NCI-H2107 treated with DMSO at 0.1 percent for 48 hours (cell line): ENCODE results near the gene DPP6.

Experiments used
- DNase-seq: peaks from one replicate; lab custom pipeline; 2025; ENCODE audit not compliant: unreplicated experiment; lab: John Stamatoyannopoulos, UW

The DPP6 gene

DNA sequence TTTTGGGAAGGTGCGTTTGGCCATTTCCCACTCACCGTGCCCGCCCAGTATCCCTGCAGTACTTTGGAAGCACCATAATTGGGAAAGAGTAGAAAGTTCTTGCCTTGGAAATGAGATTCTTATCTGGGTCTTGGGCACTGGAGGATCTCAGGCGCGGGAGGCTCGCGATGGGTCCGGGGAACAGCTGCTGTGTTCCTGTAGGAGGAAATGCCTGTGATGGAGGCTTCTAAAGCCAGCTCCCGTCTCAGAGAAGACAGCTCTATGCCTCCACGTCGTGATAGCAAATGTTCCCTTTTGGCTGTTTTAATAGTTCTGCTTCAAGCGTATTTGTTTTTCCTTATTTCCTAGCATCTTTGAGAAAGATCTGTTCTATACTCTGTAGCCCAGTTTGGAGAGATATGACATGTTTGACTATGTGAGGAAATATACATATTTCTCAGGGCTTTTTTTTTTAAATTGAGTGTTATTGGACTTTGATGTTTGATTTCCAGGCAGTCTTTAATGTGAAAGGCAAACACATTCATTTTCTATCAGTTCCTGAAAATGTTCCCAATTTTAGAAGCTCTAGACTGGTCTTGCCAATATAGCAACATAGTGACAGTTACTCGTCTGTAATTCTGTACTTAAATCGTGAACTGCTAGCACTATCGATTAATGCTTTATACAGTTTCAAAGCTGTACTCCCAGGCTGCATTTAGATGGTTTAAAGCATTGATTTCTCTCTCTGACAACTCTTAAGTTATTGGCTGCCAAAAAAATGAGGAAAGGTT, 280.8 kb downstream of the DPP6 start:
- no peak for DNase-seq

- DNase-seq: no peak
Observed at GRCh38 chr7:154336295-154336694, 284.1 kb downstream of the DPP6 start.

DNA sequence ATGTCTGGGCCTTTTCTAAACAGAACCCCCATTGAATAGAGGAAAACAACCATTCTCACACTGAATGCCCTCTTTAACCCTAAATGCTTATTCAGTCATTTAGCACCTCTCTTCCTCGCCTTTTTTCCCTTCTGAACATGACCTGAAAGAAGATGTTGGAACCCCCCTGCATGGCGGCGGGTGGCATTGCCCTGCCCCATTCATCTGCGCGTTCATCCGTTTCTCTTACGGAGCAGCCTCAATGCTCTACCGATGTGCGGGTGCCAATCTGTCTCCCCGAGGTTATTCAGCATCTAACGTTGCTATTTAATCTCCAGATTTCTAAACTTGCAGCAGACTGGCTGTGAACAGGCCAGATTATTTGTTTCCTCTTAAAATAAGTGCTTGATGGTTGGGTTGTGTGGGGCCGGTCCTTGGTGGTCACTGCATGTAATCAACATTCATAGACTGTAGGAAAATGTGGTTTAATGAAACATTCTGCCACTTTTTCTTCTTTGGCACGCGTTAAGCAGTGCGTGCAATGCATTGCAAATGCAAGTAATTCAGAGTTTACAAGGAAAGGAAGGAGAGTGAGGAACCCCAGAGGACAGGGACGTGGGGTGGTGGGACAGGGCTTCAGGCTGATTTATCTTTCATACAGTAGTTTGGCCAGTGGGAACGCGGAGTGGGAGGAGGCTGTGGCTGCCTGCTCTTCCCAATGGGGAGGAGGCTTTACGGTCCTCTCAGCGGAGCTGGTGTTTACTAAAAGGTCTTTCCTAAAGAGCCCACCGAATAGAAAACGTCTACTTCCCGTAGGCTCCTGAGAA, 286.7 kb downstream of the DPP6 start:
- no peak for DNase-seq

GRCh38 chr7:154342971-154343633, 290.9 kb downstream of the DPP6 start:
- no peak for DNase-seq

GRCh38 chr7:154343778-154344412, 291.7 kb downstream of the DPP6 start:
- no peak for DNase-seq

- DNase-seq: no peak
Observed at GRCh38 chr7:154345093-154345492, 292.9 kb downstream of the DPP6 start.

- DNase-seq: peak; percentile 96
Observed at GRCh38 chr7:154347700-154348266, 295.6 kb downstream of the DPP6 start.

DNA sequence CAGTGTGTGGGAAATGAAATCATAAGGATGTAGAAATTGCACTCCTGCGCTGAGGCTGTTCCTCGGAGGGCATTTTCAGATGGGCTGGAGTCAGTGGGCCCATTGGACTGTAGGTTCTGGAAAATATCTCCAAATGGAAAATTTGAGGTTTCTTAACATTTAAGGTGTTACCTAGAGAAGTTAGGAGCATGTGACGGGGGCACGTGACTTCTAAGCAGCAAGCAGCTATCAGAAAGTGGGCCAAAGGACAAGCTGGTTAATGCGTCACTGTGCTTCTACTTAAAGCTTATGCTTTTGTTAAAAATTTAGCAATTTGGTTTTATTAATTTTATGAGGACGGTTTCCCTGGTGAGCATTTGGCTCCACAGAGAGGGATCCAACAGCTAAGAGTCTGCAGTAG, 298.7 kb downstream of the DPP6 start:
- DNase-seq: no peak

GRCh38 chr7:154353355-154353767, 301.2 kb downstream of the DPP6 start:
- no peak for DNase-seq

DNA sequence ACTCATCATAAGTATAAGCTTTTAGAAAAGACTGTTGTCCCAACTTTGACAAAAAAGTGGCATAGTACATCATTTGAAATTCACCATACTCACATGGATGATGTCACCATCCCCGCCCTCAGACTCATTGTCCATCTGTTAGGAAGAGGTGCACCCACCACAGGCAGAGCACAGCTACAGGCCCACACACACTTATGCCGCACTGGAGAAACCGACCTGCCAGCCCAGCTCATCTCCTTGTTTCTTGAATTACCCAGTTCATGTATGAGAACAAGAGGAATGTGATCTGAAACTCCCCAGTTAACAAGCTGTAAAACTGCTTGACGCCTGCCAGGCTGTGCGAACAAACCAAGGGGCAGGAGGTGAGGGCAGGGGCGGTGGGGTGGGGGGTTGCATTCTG, 312.0 kb downstream of the DPP6 start:
- no peak for DNase-seq

DNA sequence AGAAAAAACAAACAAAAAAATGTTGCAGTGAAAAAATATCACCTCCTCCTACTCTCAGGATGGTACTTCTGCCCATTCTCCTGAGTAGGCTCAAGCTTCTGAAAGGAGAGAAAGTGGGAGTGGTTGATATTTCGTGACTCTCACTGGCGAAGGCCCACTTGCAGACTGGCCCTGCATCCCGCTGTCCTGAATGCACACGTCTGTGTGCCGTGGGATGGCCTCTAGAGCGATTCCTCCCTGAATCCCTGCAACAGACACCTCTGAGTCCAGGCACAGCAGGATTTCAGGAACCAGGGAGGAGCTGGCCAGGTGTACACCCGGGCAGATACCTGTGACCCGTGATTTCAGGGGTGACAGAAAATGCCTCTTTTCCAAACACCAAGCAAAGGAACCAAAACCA, 319.2 kb downstream of the DPP6 start:
- DNase-seq: no peak

DNA sequence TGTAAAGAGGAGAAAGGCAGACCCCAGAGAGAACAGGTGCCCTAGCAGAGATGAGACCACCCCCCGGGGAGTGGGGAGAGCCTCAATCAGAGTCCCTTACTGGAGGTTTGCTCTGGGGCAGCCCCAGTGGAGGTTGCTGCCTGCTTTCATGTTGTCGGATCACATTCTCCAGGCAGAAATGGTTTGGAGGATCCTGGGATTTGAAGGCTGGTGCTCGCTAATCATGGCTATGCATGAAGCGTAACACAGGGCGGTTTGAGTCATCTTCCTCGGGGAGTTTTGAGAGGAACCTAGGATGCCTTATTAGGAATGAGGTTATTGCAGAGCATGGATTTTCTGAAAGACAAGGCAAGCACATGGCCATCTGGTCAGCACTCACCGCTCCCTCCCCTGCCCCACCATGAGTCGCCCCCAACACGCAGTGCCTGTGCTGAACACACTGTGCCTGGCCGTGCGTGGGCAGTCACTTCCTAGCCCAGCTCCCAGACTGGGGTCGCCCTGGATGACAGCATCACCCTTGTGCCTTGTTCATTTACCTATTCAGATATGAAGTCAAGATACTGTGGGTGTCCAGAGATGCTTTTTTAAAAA, 319.9 kb downstream of the DPP6 start:
- DNase-seq: no peak

- no peak for DNase-seq
Observed at GRCh38 chr7:154373956-154374355, 321.8 kb downstream of the DPP6 start.

GRCh38 chr7:154375956-154376355, 323.8 kb downstream of the DPP6 start:
- no peak for DNase-seq

DNA sequence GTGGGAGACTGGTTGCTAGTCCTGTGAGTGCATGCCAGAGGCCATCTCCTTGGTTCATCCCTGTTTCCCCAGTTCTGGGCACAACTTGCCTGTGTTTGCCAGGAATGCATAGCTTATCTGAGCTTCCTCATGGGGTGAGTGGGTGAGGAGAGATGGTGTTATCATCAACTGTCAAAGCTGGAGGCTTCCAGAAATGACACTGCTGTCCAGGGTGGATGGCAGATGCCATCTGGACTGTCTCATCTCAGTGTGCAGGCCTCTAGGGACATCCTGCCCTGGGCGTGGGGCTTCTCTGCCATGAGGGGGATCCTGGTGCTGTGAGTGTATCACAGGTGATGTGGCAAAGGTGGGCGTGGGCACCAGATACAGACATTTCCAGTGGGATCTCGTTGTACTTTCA, 328.6 kb downstream of the DPP6 start:
- DNase-seq: no peak

DNA sequence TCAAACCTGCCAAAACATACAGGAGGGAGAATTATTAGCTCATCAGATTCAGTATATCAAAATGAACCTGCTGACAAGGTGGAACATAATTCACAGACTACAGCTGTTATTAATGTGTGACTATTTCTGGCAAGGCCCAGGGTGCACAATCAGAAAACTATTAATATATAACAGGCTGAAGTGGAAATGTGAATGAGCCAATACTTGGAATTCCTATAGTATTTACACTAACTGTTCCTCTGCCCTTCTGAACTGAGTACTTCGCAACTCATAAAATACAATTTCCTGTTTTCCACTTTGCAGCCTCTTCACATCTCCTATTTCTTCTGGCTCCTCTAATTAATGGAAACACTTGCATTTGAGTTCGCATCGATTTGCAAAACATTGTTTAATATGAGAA, 330.8 kb downstream of the DPP6 start:
- DNase-seq: no peak

GRCh38 chr7:154385214-154385613, 333.0 kb downstream of the DPP6 start:
- DNase-seq: no peak

- DNase-seq: no peak
Observed at GRCh38 chr7:154387252-154387651, 335.1 kb downstream of the DPP6 start.

DNA sequence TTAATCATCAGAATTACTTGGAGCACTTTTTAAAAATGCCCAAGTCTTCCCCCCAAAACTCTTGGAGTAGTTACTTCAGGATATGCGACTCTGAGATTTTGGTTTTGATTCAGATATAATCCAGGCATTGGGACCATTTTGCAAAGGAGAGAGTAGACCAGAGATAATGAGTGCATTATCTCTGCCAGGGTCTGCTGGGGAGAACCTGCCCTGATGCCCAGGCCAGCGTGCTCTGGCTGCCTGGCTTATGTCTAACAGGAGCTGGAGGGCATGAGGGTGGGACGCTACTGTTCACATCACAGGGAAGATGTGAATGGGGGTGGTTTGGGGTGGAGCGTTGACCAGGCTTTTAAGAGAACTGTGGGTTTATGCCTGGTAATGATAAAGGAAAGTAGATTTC, 336.2 kb downstream of the DPP6 start:
- no peak for DNase-seq

GRCh38 chr7:154388999-154389398, 336.8 kb downstream of the DPP6 start:
- no peak for DNase-seq

GRCh38 chr7:154390961-154391360, 338.8 kb downstream of the DPP6 start:
- DNase-seq: no peak
